HCT116 (cell line): ENCODE data around the gene UBE2M. TPM values are rescaled to one million over a fixed set of nuclear protein-coding genes. Genes with fewer than 3 reads are reported as not detected.

Experiments used
- ATAC-seq: fragments of 200-7000 bp; cut with Tn5 transposase; 2 replicates; pipeline ENCODE4 v1.9.1; 2020; ENCODE audit warnings: mild to moderate bottlenecking, moderate library complexity
- BruUV-seq: library from RNA; stranded (reverse); fragments of 400-500 nt; replicated peaks from 2 replicates; lab custom pipeline; 2021; lab: Mats Ljungman, UMichigan
- CTCF ChIA-PET: fragments of 300-600 bp; sonication (Branson Sonifier 250); formaldehyde crosslinking; loops from one replicate; lab custom pipeline; 2021; ENCODE audit warnings: antibody characterized with exemption; lab: Charles Lee
- POLR2A ChIA-PET: fragments of 300-600, 350-600 bp; sonication (Branson Sonifier 250); formaldehyde crosslinking; loops from one replicate; lab custom pipeline; 2021; ENCODE audit warnings: antibody characterized with exemption; lab: Charles Lee
- RAD21 ChIA-PET, 2 experiments: fragments of 300-600 bp; sonication (Branson Sonifier 250); formaldehyde crosslinking; loops; one replicate each; lab custom pipeline; 2023; ENCODE audit warnings: low total read pairs in 2 of 2; ENCODE audit not compliant: uncharacterized antibody in 2 of 2, unreplicated experiment in 2 of 2, low non-redundant PET in 1 of 2; lab: Charles Lee
- DNase-seq: peaks from one replicate; pipeline ENCODE4 v3.0.0-alpha.2; 2010; ENCODE audit warnings: low read depth, low spot score
- H2AFZ ChIP-seq: fragments of 200-600 bp; shearing (Covaris generic), sonication (generic); 2 replicates; pipeline ENCODE4 v1.6.1; 2017; ENCODE audit warnings: low read depth, mixed run types, mixed read lengths, antibody characterized with exemption, low read length; ENCODE audit not compliant: poor library complexity, severe bottlenecking
- H3K27ac ChIP-seq: 2 replicates; pipeline ENCODE4 v1.5.1; 2012; ENCODE audit warnings: low read depth, low read length
- H3K27me3 ChIP-seq: fragments of 200-600 bp; sonication (generic); 2 replicates; pipeline ENCODE4 v1.6.1; 2016; ENCODE audit warnings: mixed run types, low read length, mixed read lengths; ENCODE audit not compliant: insufficient read depth
- H3K36me3 ChIP-seq, 2 experiments: fragments of 200-500 bp in 1 of 2; fragments of 200-600 bp in 1 of 2; sonication (Bioruptor generic) in 1 of 2; sonication (generic) in 1 of 2; 2 replicates each; pipeline versions ENCODE4 v1.5.1 to v1.6.1; 2014 to 2016; ENCODE audit warnings: low read length in 2 of 2, inconsistent platforms in 1 of 2, mixed read lengths in 1 of 2, mixed run types in 1 of 2; ENCODE audit not compliant: insufficient read depth in 2 of 2, control insufficient read depth in 1 of 2
- H3K4me1 ChIP-seq, 2 experiments: fragments of 200-600 bp in 1 of 2; sonication (generic) in 1 of 2; 2 replicates each; pipeline versions ENCODE4 v1.5.1 to v1.6.1; 2012 to 2017; ENCODE audit warnings: low read length in 2 of 2, inconsistent platforms in 1 of 2, mild to moderate bottlenecking in 1 of 2, mixed read lengths in 1 of 2, mixed run types in 1 of 2, moderate library complexity in 1 of 2; ENCODE audit not compliant: insufficient read depth in 2 of 2, control insufficient read depth in 1 of 2
- H3K4me2 ChIP-seq: fragments of 200-600 bp; sonication (generic); 2 replicates; pipeline ENCODE4 v1.6.1; 2017; ENCODE audit warnings: mixed run types, low read length, mixed read lengths
- H3K4me3 ChIP-seq, 2 experiments: fragments of 200-600 bp in 1 of 2; sonication (generic) in 1 of 2; replicated peaks in 1 of 2; 2 replicates each; pipeline ENCODE4 v1.5.1; 2011 to 2016; ENCODE audit warnings: low read length in 2 of 2, control low read depth in 1 of 2, low read depth in 1 of 2, mild to moderate bottlenecking in 1 of 2, mixed read lengths in 1 of 2, mixed run types in 1 of 2
- H3K79me2 ChIP-seq: fragments of 200-600 bp; sonication (generic); 2 replicates; pipeline ENCODE4 v1.6.1; 2017; ENCODE audit warnings: mild to moderate bottlenecking, mixed run types, low read length, moderate library complexity, mixed read lengths; ENCODE audit not compliant: insufficient read depth
- H3K9ac ChIP-seq: fragments of 200-600 bp; sonication (generic); 2 replicates; pipeline ENCODE4 v1.6.1; 2016; ENCODE audit warnings: low read length, mixed read lengths
- H3K9me2 ChIP-seq: fragments of 200-600 bp; sonication (generic), shearing (Covaris generic); 2 replicates; pipeline ENCODE4 v1.6.1; 2017; ENCODE audit warnings: mixed run types, mild to moderate bottlenecking, moderate library complexity; ENCODE audit not compliant: insufficient read depth
- H3K9me3 ChIP-seq, 2 experiments: fragments of 200-500 bp in 1 of 2; fragments of 200-600 bp in 1 of 2; sonication (Bioruptor generic) in 1 of 2; sonication (generic) in 1 of 2; 2 replicates each; pipeline ENCODE4 v1.6.1; 2014 to 2017; ENCODE audit warnings: low read length in 2 of 2, mixed read lengths in 2 of 2, inconsistent platforms in 1 of 2, low read depth in 1 of 2, mild to moderate bottlenecking in 1 of 2, mixed run types in 1 of 2, moderate library complexity in 1 of 2; ENCODE audit not compliant: control insufficient read depth in 1 of 2, insufficient read depth in 1 of 2
- H4K20me1 ChIP-seq: fragments of 200-600 bp; sonication (generic), shearing (Covaris generic); 2 replicates; pipeline ENCODE4 v1.6.1; 2017; ENCODE audit warnings: mixed run types, mild to moderate bottlenecking, moderate library complexity; ENCODE audit not compliant: insufficient read depth
- CEBPB ChIP-seq: IDR thresholded peaks from 2 replicates; pipeline ENCODE4 v1.6.1; 2012; ENCODE audit warnings: low read depth
- EGR1 ChIP-seq: IDR thresholded peaks from 2 replicates; pipeline ENCODE4 v1.6.1; 2012; ENCODE audit warnings: low read depth
- ELF1 ChIP-seq: IDR thresholded peaks from 2 replicates; pipeline ENCODE4 v1.6.1; 2012; ENCODE audit warnings: low read depth, borderline replicate concordance
- EZH2 ChIP-seq: fragments of 200-600 bp; sonication (generic); IDR thresholded peaks from 2 replicates; pipeline ENCODE4 v1.6.1; 2017; ENCODE audit warnings: antibody characterized with exemption, mixed run types
- EZH2phosphoT487 ChIP-seq: fragments of 200-600 bp; IDR thresholded peaks from 2 replicates; pipeline ENCODE4 v1.6.1; 2018; ENCODE audit warnings: antibody characterized with exemption, borderline replicate concordance
- FOSL1 ChIP-seq: IDR thresholded peaks from 2 replicates; pipeline ENCODE4 v1.6.1; 2012; ENCODE audit warnings: low read depth
- JUND ChIP-seq: IDR thresholded peaks from 2 replicates; pipeline ENCODE4 v1.6.1; 2012
- POLR2A ChIP-seq: IDR thresholded peaks from 2 replicates; pipeline ENCODE4 v1.7.0; 2011; ENCODE audit warnings: borderline replicate concordance; ENCODE audit not compliant: insufficient read depth, insufficient read length; ENCODE audit errors: extremely low read depth
- POLR2AphosphoS5 ChIP-seq: IDR thresholded peaks from 2 replicates; pipeline ENCODE4 v1.6.1; 2011; ENCODE audit warnings: mild to moderate bottlenecking, low read depth, low read length, moderate library complexity
- RAD21 ChIP-seq: IDR thresholded peaks from 2 replicates; pipeline ENCODE4 v1.6.1; 2012; ENCODE audit warnings: low read depth, mild to moderate bottlenecking
- SIN3A ChIP-seq: IDR thresholded peaks from 2 replicates; pipeline ENCODE4 v1.6.1; 2012; ENCODE audit warnings: low read depth
- SRF ChIP-seq: IDR thresholded peaks from 2 replicates; pipeline ENCODE4 v1.6.1; 2012; ENCODE audit warnings: low read depth
- TCF7L2 ChIP-seq: IDR thresholded peaks from 2 replicates; pipeline ENCODE4 v1.7.0; 2011; ENCODE audit warnings: borderline replicate concordance, inconsistent platforms; ENCODE audit not compliant: insufficient read depth, insufficient read length; ENCODE audit errors: extremely low read depth
- ZNF274 ChIP-seq: fragments of 200-500 bp; sonication (Bioruptor generic); IDR thresholded peaks from 2 replicates; pipeline ENCODE4 v1.6.1; 2014; ENCODE audit warnings: mild to moderate bottlenecking, low read depth, low read length, inconsistent platforms
- intact Hi-C: fragments of 100-400 bp; cut with micrococcal nuclease; formaldehyde crosslinking; loops from 2 replicates; pipeline ENCODE4 v1.10.0; 2022
- total RNA-seq: library from RNA; stranded (reverse); gene quantifications from one replicate; pipeline ENCODE4 v1.2.1, GENCODE V29; 2021; ENCODE audit not compliant: unreplicated experiment
- TF ChIP-seq, protein P1 (sequence below): IDR thresholded peaks from 2 replicates; pipeline ENCODE4 v1.6.1; 2012
- TF ChIP-seq, protein P2 (sequence below), 3 experiments: fragments of 200-600 bp in 1 of 3; sonication (generic) in 1 of 3; IDR thresholded peaks in 2 of 3; conservative IDR thresholded peaks in 1 of 3; 2 replicates each; pipeline ENCODE4 v1.5.1; 2012 to 2017; ENCODE audit warnings: low read depth in 2 of 3, low read length in 2 of 3, antibody characterized with exemption in 1 of 3, borderline replicate concordance in 1 of 3, control low read depth in 1 of 3, mild to moderate bottlenecking in 1 of 3, mixed read lengths in 1 of 3, mixed run types in 1 of 3, moderate library complexity in 1 of 3; ENCODE audit not compliant: insufficient read depth in 1 of 3

The UBE2M gene
- total RNA-seq, 1 experiment from 2014 or later = 120 TPM

DNA sequence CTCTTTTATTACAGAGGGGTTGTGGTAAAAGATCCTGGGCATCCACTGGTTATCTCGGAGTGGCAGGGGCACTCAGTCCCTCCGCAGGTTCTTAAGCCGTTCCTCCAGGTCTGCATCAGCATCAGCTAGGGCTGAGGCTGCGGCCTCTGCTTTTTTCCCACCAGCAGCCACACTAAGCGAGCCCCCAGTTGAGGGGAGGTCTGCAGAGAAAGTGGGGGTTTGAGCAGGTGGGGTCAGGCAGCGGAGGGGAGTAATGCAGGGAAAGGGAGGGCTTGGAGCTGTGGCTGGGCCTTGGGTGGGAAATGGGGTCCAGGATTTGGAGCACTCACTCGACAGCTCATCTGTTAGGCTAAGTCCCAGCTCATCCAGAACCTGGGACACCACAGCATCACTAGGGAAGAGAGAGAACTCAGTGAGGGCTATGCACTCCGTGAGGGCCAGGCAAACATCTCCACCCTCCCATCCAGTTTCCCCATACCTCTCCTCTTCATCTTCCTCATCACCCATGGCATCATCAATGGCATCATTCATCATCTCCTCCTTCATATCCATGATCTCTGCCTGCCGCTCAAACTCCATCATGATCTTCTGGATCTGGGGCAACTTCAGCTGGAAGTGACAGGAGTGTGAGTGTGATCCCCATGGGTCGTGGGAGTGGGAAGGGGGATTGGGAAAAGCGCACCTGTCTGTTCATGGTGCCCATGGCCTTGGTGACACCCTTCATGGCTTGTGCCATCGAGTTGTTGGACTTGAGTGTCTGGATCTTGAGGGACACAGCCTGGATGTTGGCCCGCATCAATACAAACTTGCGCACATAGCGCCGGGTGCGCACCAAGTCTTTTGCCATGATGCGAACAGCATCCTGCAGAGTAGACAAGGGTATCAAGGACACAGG is 6.6 kb downstream of the UBE2M start:
- CTCF ChIA-PET = interaction anchor here (1.2 kb wide), 1 partner anchor 32 kb away, joined by 3 read pairs; the partner anchor contains the start of gene ZBTB45
- peaks cover 15 to 29% of the 10 kb centered on the region in 2 experiments; a peak in 3 of 4 replicates for H3K4me1 ChIP-seq
- intact Hi-C loops = no loop called here
- H3K9me3 ChIP-seq = no peaks in the 10 kb centered on the region
- peaks cover 46 to 64% of the 10 kb centered on the region in 2 experiments; a peak in 3 of 4 replicates for H3K36me3 ChIP-seq
- ATAC-seq = no peak
- H3K27me3 ChIP-seq = no peaks in the 10 kb centered on the region
- no peak overlapping the region for H3K4me3 ChIP-seq
- TF ChIP-seq FOSL1 (no peak), POLR2AphosphoS5 (peak; percentile 41; the same call in 1 of the 2 replicates)
- H3K79me2 ChIP-seq = peaks cover 74% of the 10 kb centered on the region
- peaks cover 12% of the 10 kb centered on the region; the same call in 1 of the 2 replicates for H4K20me1 ChIP-seq
- no peak overlapping the region for H2AFZ ChIP-seq
- RAD21 ChIA-PET = no interaction called here
- no peak overlapping the region for H3K4me2 ChIP-seq
- H3K27ac ChIP-seq = no peak overlapping the region
- TSS peak; percentile 23 for BruUV-seq
- no peak for DNase-seq
- POLR2A ChIA-PET = no interaction called here
- H3K9ac ChIP-seq = no peak overlapping the region
- H3K9me2 ChIP-seq = no peaks in the 10 kb centered on the region

DNA sequence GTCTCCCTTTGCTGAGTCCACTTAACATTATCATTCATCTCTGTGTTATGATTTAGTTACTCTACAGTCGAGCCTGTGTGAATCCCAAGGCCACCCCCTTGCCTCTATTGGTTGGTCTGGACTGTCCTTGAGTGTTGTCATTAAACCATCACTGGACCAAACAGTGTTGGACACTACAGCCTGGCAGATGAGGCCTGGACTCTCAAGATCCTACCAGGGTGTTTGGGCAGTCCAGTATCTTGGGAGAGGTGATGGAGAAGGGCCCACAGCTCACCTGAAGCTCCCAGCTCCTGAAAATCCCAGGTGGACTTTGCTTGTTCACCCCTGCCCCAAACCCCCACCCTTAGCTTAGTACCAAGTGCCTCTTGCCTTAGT is 7.3 kb downstream of the UBE2M start:
- Histone ChIP-seq H3K9me2 (no peaks in the 10 kb centered on the region), H3K27ac (no peak overlapping the region), H3K27me3 (no peaks in the 10 kb centered on the region), H3K4me1 (peaks cover 13 to 29% of the 10 kb centered on the region in 2 experiments; a peak in 3 of 4 replicates), H3K4me2 (no peak overlapping the region), H4K20me1 (peaks cover 19% of the 10 kb centered on the region; the same call in 1 of the 2 replicates), H3K9ac (no peak overlapping the region), H3K79me2 (peaks cover 74% of the 10 kb centered on the region), H3K36me3 (peaks cover 48 to 64% of the 10 kb centered on the region in 2 experiments; a peak in 3 of 4 replicates), H2AFZ (no peak overlapping the region), H3K4me3 (no peak overlapping the region), H3K9me3 (no peaks in the 10 kb centered on the region)
- CTCF ChIA-PET = interaction anchor here (1.2 kb wide), 1 partner anchor 31 kb away, joined by 3 read pairs; the partner anchor contains the start of gene ZBTB45
- ATAC-seq (no peak), DNase-seq (no peak)
- RAD21 ChIA-PET = no interaction called here
- no TSS peak for BruUV-seq
- POLR2A ChIA-PET = no interaction called here
- no peak for TF ChIP-seq ZNF274
- no peak for TF ChIP-seq POLR2AphosphoS5
- TF ChIP-seq CEBPB = no peak
- TF ChIP-seq, protein P1, sequence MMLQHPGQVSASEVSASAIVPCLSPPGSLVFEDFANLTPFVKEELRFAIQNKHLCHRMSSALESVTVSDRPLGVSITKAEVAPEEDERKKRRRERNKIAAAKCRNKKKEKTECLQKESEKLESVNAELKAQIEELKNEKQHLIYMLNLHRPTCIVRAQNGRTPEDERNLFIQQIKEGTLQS = no peak
- no peak for TF ChIP-seq EZH2
- TF ChIP-seq SRF = no peak
- no peak for TF ChIP-seq POLR2A
- no peak for TF ChIP-seq SIN3A
- TF ChIP-seq TCF7L2 = no peak
- no peak for TF ChIP-seq RAD21
- TF ChIP-seq ELF1 = no peak
- TF ChIP-seq, protein P2, sequence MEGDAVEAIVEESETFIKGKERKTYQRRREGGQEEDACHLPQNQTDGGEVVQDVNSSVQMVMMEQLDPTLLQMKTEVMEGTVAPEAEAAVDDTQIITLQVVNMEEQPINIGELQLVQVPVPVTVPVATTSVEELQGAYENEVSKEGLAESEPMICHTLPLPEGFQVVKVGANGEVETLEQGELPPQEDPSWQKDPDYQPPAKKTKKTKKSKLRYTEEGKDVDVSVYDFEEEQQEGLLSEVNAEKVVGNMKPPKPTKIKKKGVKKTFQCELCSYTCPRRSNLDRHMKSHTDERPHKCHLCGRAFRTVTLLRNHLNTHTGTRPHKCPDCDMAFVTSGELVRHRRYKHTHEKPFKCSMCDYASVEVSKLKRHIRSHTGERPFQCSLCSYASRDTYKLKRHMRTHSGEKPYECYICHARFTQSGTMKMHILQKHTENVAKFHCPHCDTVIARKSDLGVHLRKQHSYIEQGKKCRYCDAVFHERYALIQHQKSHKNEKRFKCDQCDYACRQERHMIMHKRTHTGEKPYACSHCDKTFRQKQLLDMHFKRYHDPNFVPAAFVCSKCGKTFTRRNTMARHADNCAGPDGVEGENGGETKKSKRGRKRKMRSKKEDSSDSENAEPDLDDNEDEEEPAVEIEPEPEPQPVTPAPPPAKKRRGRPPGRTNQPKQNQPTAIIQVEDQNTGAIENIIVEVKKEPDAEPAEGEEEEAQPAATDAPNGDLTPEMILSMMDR (IDR thresholded peaks at IDR 0.05 in 2 of 3, conservative IDR thresholded peaks at IDR 0.05 in 1 of 3; ENCODE audit: borderline replicate concordance in 1 of 3, insufficient read depth in 1 of 3, low read depth in 2 of 3, low read length in 2 of 3) = no peak
- TF ChIP-seq EZH2phosphoT487 = no peak
- no peak for TF ChIP-seq EGR1
- no peak for TF ChIP-seq JUND
- intact Hi-C loops = no loop called here
